ENCODE results near the gene FRRS1.

FRRS1 gene

DNA sequence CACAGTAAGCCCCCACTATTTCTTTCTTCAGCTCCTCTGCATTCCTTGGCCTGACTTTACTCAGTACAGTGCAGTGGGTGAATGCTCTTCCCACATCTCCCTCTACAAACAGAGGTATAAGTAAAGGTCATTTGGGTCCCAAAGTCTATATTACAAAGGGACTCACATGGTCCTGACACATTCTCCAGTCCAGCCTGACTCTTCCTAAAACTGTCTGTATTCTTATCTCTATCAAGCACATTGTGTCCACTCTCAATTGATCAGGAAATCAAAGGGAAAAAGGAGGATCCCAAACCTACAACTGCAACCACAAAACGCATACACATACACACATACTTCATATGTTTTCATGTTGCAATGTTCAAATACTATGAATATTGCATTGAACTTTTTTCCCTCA is 49.4 kb downstream of the FRRS1 start:
- DNase-seq (ENCODE audit: low spot score) = no peak
- TF ChIP-seq, protein P1, sequence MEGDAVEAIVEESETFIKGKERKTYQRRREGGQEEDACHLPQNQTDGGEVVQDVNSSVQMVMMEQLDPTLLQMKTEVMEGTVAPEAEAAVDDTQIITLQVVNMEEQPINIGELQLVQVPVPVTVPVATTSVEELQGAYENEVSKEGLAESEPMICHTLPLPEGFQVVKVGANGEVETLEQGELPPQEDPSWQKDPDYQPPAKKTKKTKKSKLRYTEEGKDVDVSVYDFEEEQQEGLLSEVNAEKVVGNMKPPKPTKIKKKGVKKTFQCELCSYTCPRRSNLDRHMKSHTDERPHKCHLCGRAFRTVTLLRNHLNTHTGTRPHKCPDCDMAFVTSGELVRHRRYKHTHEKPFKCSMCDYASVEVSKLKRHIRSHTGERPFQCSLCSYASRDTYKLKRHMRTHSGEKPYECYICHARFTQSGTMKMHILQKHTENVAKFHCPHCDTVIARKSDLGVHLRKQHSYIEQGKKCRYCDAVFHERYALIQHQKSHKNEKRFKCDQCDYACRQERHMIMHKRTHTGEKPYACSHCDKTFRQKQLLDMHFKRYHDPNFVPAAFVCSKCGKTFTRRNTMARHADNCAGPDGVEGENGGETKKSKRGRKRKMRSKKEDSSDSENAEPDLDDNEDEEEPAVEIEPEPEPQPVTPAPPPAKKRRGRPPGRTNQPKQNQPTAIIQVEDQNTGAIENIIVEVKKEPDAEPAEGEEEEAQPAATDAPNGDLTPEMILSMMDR (IDR thresholded peaks at IDR 0.05; ENCODE audit: extremely low read depth, missing control alignments) = no peak

GRCh38 chr1:99713006-99713405 is 53.4 kb downstream of the FRRS1 start:
- TF ChIP-seq, protein P1 (IDR thresholded peaks at IDR 0.05; ENCODE audit: extremely low read depth, missing control alignments) = no peak

GRCh38 chr1:99710994-99711393 is 55.4 kb downstream of the FRRS1 start:
- TF ChIP-seq, protein P1 (IDR thresholded peaks at IDR 0.05; ENCODE audit: extremely low read depth, missing control alignments) = no peak
- no peak for DNase-seq (ENCODE audit: low spot score)

More at GRCh38 chr1:99713006-99713405, 53.4 kb downstream of the FRRS1 start:
- no peak for DNase-seq (ENCODE audit: low spot score)

DNA sequence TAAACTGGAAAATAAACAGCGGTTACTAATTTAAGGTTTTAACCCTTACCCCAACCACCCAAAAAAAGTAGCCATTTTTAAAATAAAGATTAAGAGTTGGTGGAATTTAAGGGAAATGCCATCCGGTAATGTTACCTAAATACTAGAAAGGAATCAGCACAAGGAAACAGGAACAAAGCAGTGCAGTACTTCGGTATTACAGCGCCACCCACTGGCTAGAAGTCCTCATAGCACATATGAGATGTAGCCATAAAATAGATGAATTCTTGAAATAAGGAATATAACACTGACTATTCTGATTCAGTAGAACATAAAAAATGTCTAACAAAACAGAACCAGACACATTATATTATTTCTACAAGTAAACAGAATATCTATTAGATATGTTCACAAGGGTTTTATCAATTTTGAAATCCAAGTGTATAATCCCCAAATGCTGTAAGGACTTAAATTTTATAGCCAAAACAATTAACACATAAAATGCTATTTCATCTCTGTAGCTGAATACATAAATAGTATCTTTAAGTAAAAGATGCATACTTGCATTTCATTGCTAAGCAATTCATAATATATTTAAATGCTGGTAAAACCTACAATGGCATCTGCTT is 58.8 kb downstream of the FRRS1 start:
- TF ChIP-seq, protein P1 (IDR thresholded peaks at IDR 0.05; ENCODE audit: extremely low read depth, missing control alignments) = peak; percentile 65
- peak; percentile 42 for DNase-seq (ENCODE audit: low spot score)

DNA sequence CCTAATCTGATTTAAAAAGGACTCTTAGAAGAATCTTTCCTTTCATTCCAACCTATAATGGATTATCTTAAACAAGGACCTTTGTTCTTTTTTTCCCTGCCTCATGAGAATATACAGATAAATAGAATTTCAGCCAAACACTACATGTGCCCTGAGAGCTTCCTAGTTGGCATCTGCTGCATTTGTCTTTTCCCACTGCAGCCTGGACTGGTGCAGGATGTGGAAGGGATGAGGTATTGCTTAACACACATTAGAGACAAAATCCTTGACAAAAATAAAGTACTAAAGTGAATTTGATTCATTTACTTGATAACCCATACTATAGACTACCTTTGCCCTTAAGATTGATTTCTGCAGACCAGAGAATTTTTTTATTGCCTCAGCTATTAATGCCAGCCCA is 61.0 kb downstream of the FRRS1 start:
- TF ChIP-seq, protein P1 (IDR thresholded peaks at IDR 0.05; ENCODE audit: extremely low read depth, missing control alignments) = no peak
- DNase-seq (ENCODE audit: low spot score) = no peak

GRCh38 chr1:99704356-99704816 is 62.0 kb downstream of the FRRS1 start:
- DNase-seq (ENCODE audit: low spot score) = no peak
- TF ChIP-seq, protein P1 (IDR thresholded peaks at IDR 0.05; ENCODE audit: extremely low read depth, missing control alignments) = no peak

DNA sequence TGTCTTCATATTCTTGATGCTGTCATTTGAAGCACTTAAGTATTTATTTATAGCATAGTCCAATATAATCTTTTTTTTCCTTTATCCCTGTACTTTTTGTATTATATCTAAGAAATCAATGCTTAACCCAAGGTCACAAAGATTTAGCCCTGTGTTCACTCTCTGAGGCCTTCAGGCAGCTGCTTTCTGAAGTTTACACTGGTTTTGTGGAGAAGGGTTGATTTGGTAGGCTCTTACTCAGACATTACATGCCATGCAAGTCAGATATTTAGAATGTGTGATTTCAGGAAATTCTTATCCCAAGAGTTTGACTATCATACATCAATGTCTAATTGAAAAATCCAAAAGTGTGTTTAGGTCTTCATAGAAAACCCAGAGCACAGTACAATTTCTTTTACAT is 64.2 kb downstream of the FRRS1 start:
- no peak for DNase-seq (ENCODE audit: low spot score)
- TF ChIP-seq, protein P1 (IDR thresholded peaks at IDR 0.05; ENCODE audit: extremely low read depth, missing control alignments) = no peak

All from GM20000 (cell line).